Psoas muscle (tissue), 8 donors: ENCODE measurements around the gene NPSR1. TPM values are rescaled to one million over a fixed set of nuclear protein-coding genes. Genes with fewer than 3 reads are reported as not detected.

ENCODE experiments used
- ATAC-seq, 4 donors: fragments of 200-7000 bp; cut with Tn5 transposase; one replicate each; pipeline ENCODE4 v1.9.1; 2020; ENCODE audit warnings: moderate library complexity in 3 of 4, mild to moderate bottlenecking in 2 of 4
- DNase-seq, 2 donors: peaks; one replicate each; pipeline ENCODE4 v3.0.0-alpha.2; 2020
- H3K27ac ChIP-seq: fragments of 200-600 bp; one replicate; pipeline ENCODE4 v1.8.0; 2022
- H3K27me3 ChIP-seq, 3 donors: fragments of 200-600 bp in 1 of 3; one replicate each; pipeline versions ENCODE4 v1.6.1 to v1.8.0; 2013 to 2022; ENCODE audit warnings: low read length in 2 of 3, mild to moderate bottlenecking in 2 of 3, moderate library complexity in 1 of 3; ENCODE audit not compliant: insufficient read depth in 3 of 3
- H3K36me3 ChIP-seq, 2 donors: fragments of 200-600 bp in 1 of 2; one replicate each; pipeline versions ENCODE4 v1.6.1 to v1.8.0; 2013 to 2022; ENCODE audit warnings: low read depth in 1 of 2, mild to moderate bottlenecking in 1 of 2, moderate library complexity in 1 of 2; ENCODE audit not compliant: insufficient read depth in 1 of 2
- H3K4me1 ChIP-seq: fragments of 200-600 bp; one replicate; pipeline ENCODE4 v1.8.0; 2022
- H3K4me3 ChIP-seq: fragments of 200-600 bp; one replicate; pipeline ENCODE4 v1.8.0; 2022; ENCODE audit warnings: mild to moderate bottlenecking
- H3K9me3 ChIP-seq: fragments of 200-600 bp; one replicate; pipeline ENCODE4 v1.8.0; 2022
- CTCF ChIP-seq: fragments of 200-600 bp; IDR thresholded peaks from one replicate; pipeline ENCODE4 v1.8.0; 2022; ENCODE audit warnings: antibody characterized with exemption
- WGBS, 3 donors: extraction: QIAGEN DNeasy Blood & Tissue Kit; methylation state at CpG; one replicate each; pipeline versions ENCODE4 v1.1.6 to v1.1.7; 2013; 5-methylcytosine and 5-hydroxymethylcytosine counted together
- intact Hi-C, 2 donors: fragments of 100-400 bp; cut with DNase I; formaldehyde crosslinking; loops; one replicate each; pipeline versions ENCODE4 v1.11.0 to v1.14.2; 2022
- polyA plus RNA-seq, 3 donors: library from polyadenylated mRNA; stranded (reverse); fragments of 200-250 nt; gene quantifications; one replicate each; pipeline ENCODE4 v1.2.3, GENCODE V29; 2013
- total RNA-seq, 4 donors: library from RNA; stranded (reverse); fragmentation: NEBNext Ultra II Directional in 2 of 4; extraction: Animal tissue kit (Norgen Biotek cat#: 25700) in 2 of 4; gene quantifications; one replicate each; pipeline versions ENCODE4 v1.2.1 to v1.2.4, GENCODE V29; 2021 to 2023
- donor health status: healthy with polysubstance abuse.
- donor health status: DM: no; HTN: no; CAD: no; lungs with moderate emphysema.
- donor health status: Bipolar disorder and iron deficiency.
- donor health status: healthy.
- donor health status: DM: yes; HTN: yes; CAD: no.
- donor health status: DM: no; HTN: no; CAD: no.
- donor health status: DM: no; HTN: no; CAD: no.
- donor health status: DM: yes; HTN: yes; CAD: no.

Gene NPSR1
- total and polyA plus RNA-seq, 7 donors = not detected

DNA sequence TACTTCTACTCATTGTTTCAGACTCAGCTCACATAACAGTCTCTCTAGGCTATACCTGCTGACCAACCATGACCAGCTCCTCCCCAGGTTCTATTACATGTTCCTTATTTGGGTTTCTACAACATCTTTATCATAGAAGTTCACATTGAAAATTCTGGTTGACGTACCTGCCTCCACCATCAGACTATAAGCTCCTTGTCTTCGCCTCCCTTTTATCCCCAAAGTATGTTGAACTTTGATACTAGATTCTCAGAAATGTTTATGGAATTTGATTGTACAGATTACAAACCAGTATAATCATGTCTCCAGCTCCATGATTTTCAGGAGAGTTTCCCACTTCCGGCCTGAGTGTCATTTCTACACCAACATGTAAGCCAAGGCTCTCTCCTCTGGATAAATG is 15.0 kb downstream of the NPSR1 start:
- WGBS, 3 donors = 87 to 94% (median 93%) methylated on average over 3 of the region's 3 CpGs
- Histone ChIP-seq H3K4me1 (no peaks in the 10 kb centered on the region), H3K27me3 (no peaks in the 10 kb centered on the region)

GRCh38 chr7:34675749-34676374 is 17.8 kb downstream of the NPSR1 start:
- H3K4me1 ChIP-seq = no peaks in the 10 kb centered on the region
- ATAC-seq = no peak
- TF ChIP-seq CTCF = peak; percentile 36
- intact Hi-C loops = no loop called here
- H3K27ac ChIP-seq = no peak overlapping the region
- H3K9me3 ChIP-seq = no peaks in the 10 kb centered on the region
- H3K27me3 ChIP-seq = no peaks in the 10 kb centered on the region
- H3K4me3 ChIP-seq = no peak overlapping the region
- 34 to 63% (median 61%) methylated on average over 2 of the region's 2 CpGs for WGBS, 3 donors
- no peaks in the 10 kb centered on the region for H3K36me3 ChIP-seq
- DNase-seq = no peak

More for the DNA sequence above, 15.0 kb downstream of the NPSR1 start:
- Histone ChIP-seq H3K36me3 (no peaks in the 10 kb centered on the region), H3K9me3 (no peaks in the 10 kb centered on the region), H3K27ac (no peak overlapping the region), H3K4me3 (no peak overlapping the region)
- ATAC-seq (no peak), DNase-seq (no peak)
- intact Hi-C loops = no loop called here
- no peak for TF ChIP-seq CTCF

- WGBS, 3 donors = 54 to 68% (median 60%) methylated on average over 2 of the region's 2 CpGs
Measured at GRCh38 chr7:34677491-34677890, 19.5 kb downstream of the NPSR1 start.

GRCh38 chr7:34687529-34687928 is 29.5 kb downstream of the NPSR1 start:
- H3K36me3 ChIP-seq = no peaks in the 10 kb centered on the region
- H3K4me3 ChIP-seq = no peak overlapping the region
- no peaks in the 10 kb centered on the region for H3K4me1 ChIP-seq
- H3K27me3 ChIP-seq = no peaks in the 10 kb centered on the region
- TF ChIP-seq CTCF = no peak
- intact Hi-C loops = no loop called here
- H3K9me3 ChIP-seq = no peaks in the 10 kb centered on the region
- no peak overlapping the region for H3K27ac ChIP-seq
- DNase-seq = no peak
- 69 to 77% (median 72%) methylated on average over 2 of the region's 2 CpGs for WGBS, 3 donors
- no peak for ATAC-seq

More at GRCh38 chr7:34677491-34677890, 19.5 kb downstream of the NPSR1 start:
- Histone ChIP-seq H3K4me3 (no peak overlapping the region), H3K36me3 (no peaks in the 10 kb centered on the region), H3K27ac (no peak overlapping the region), H3K4me1 (no peaks in the 10 kb centered on the region), H3K9me3 (no peaks in the 10 kb centered on the region), H3K27me3 (no peaks in the 10 kb centered on the region)
- ATAC-seq = no peak
- intact Hi-C loops = no loop called here
- TF ChIP-seq CTCF = no peak
- DNase-seq = no peak

DNA sequence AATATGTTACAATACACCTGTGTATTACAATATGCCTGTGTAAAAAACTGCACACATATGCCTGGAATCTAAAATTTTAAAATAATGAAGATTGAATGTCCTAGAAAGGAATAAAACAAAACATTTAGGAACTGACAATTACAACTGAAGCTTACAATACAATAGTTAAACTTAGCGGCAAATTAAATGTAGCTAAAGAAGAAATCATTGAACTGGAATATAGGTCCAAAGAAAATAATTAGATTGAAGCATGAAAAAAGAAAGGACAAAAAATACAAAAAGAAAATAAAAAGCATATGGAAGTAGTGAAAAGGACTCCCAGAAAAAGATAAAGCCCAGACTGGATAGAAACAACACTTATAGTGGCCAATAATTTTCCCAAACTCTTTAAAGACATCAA is 38.4 kb downstream of the NPSR1 start:
- ATAC-seq (no peak), DNase-seq (no peak)
- H3K4me1 ChIP-seq = no peaks in the 10 kb centered on the region
- no peak overlapping the region for H3K4me3 ChIP-seq
- H3K27me3 ChIP-seq = no peaks in the 10 kb centered on the region
- 93 to 100% (median 97%) methylated on average over 1 of the region's 1 CpG for WGBS, 3 donors
- peaks cover 22% of the 10 kb centered on the region for H3K9me3 ChIP-seq
- intact Hi-C loops = no loop called here
- no peaks in the 10 kb centered on the region for H3K36me3 ChIP-seq
- no peak for TF ChIP-seq CTCF
- H3K27ac ChIP-seq = no peak overlapping the region
